GM21723 (cell line): ENCODE measurements around the gene FBXL5.
"Not testable (repeated sequence)": the region's sequence is repeated elsewhere in the genome, so short reads cannot be mapped to it uniquely, and the experiment has no call there.

Experiments used
- ATAC-seq: cut with Tn5 transposase; IDR thresholded peaks from one replicate; pipeline ENCODE4 v1.9.1; 2021; ENCODE audit warnings: mild to moderate bottlenecking, moderate library complexity; ENCODE audit not compliant: unreplicated experiment

Gene FBXL5

DNA sequence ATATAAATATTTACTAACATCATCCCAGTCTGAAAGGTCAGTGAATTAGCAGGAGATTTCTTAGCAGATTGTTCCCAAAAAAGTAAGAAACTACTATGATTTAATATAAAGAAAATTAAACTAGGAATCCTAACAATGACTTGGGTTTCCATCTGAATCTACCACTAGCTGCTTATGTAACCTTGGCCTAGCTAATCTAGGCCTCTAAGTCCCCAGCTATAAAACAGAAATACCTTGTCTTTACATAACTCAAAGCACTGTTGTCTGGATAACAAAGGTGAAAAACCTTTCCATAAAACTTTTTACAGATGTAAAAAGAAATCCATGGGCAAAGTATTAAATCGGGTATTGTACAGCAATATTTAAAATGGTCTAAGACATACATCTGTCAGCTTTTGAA lies 3.0 kb downstream of the FBXL5 start:
- ATAC-seq, result no peak

DNA sequence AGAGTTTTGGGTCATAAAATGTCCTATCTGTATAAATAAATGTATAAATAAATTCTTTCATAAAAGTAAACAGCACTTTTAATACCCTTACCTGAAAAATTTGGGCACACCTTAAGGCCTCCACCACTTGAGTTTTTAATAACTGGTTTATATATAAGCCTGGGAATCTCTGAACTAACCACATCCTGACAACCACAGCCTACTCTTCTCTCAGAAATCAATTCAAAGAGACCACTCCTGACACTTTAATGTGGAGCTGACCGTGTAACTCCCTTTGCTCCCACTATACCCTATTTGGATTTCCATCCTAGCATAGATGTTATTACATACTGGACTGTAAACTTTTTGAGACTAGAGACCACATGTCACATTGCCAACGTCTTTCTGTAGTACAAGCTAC lies 3.5 kb downstream of the FBXL5 start:
- no peak for ATAC-seq

DNA sequence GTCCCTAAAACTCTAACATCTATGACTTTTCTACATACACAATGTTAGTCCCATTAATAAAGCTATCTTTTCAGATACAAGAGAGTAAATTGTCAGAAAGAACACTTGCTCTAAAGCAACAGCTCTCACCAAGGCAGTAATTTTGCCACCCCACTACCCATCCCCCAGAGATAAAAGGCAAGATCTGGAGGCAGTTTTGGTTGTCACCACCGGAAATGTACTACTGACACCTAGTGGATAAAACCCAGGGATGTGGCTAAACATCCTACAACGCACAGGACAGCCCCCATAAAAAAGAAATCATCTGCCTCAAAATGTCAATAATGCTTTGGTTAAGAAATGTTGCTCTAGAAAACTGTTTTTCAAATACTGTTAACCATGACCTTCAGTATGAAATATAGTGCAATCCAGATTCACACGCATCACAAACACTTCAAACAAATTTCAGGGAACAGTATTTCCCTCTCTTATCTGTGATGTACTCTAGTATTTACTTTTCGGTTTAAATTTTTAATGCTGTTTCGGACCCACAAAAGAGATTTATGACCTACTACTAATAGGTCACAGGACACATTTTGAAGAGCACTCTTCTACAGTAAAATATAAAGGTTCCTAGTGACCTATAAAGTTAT lies 5.1 kb downstream of the FBXL5 start:
- ATAC-seq, result peak; percentile 46

DNA sequence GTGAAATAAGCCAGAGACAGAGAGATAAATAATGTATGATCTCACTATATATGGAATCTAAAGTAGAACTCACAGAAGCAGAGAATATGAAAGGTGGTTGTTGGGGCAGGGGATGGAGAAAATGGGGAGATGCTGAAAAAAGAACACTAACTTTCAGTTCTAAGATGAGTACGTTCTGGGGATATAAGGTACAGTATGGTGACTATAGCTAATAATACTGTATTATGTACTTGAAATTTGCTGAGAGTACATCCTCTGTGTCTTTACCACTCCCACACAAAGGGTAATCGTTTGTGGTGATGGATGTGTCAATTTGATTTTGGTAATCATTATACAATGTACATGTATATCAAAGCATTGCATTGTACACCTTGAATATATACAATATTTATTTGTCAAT lies 6.6 kb downstream of the FBXL5 start:
- ATAC-seq, result peak; percentile 31

DNA sequence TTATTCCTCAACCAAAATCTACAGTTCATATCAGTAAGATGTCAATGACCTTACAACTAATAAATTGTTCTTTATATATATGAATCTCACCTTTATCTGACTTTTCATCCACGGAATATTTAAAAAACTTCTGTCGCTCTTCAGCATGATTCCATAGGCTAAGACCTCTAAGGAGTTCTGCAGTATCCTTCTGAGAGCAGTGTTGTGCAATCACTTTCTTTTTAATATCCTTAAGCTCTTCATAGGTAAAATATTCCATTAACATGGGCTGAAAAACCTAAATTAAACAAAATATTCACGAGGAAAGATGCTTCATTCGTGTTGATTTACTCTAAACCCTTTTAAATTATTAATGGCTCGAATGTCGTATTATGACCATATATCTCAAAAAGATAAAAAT lies 16.7 kb downstream of the FBXL5 start:
- ATAC-seq, result no peak

DNA sequence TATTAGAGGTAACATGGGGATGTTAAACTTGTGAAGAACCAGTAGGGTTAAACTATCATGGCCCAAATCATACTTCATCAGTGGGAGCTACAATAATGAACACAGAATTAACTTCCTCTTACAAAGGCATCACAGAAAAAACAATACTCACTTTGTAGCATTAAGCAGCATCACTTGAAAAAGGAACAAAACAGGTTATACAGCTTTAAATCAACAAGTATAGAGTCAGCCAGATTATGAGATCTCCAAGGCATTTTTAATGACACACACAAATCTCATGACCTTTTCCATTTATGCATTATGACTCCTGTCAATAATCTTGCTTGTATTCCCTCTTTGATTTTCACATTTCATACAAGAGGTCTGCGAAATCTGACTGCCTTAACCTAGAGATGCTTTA lies 18.3 kb downstream of the FBXL5 start:
- no peak for ATAC-seq

DNA sequence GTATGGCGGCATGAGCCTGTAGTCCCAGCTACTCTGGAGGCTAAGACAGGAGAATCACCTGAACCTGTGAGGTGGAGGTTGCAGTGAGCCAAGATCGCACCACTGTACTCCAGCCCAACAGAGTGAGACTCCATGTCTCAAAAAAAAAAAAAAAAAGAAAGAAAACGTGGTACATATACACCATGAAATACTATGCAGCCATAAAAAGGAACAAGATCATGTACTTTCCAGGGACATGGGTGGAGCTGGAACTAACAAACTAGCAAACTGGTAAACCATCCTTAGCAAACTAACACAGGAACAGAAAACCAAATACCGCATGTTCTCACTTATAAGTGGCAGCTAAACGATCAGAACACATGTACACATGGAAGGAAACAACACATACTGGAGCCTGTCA lies 37.8 kb downstream of the FBXL5 start:
- not testable (repeated sequence) for ATAC-seq

DNA sequence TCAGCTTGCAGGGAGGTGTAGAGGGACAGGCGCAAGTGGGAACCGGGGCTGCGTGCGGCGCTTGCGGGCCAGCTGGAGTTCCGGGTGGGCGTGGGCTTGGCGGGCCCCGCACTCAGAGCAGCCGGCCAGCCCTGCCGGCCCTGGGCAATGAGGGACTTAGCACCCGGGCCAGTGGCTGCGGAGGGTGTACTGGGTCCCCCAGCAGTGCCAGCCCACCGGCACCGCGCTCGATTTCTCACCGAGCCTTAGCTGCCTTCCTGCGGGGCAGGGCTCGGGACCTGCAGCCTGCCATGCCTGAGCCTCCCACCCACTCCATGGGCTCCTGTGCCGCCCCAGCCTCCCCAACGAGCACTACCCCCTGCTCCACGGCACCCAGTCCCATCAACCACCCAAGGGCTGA lies 40.3 kb downstream of the FBXL5 start:
- ATAC-seq, result not testable (repeated sequence)

DNA sequence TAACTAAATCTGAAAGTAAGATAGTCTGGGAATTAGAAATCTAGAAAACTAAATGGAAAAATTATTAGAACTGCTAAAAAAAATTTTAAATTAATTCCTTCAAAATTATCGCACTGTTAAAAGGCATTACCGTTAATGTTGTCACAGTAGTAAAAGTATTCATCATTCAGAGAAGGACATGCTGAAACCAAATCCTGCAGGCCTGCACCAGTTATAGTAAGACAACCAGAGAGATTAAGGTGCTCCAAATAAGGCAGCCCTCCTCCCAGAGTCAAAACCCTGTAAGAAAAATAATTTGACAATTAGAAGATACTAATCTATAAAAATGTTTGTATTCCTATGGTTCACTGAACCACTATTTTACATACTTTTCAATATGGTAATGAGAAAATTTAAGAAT lies 43.0 kb downstream of the FBXL5 start:
- no peak for ATAC-seq

DNA sequence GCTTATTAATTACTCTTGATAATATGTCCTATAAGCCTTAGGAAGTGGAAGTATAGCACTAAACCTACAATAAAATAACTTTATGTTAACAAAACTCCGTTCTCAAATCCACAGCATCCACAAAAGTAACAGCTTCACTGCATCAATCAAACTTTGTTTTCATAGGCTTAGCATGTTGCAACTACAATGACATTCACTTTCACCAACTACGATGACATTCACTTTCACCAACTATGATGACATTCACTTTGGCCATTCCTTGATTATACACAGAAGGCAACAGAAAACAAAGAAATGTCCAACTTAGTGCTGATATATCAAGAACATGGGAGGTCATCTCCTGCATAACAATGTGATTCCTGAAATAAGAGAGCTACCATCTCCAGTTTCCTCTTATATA lies 44.3 kb downstream of the FBXL5 start:
- no peak for ATAC-seq

DNA sequence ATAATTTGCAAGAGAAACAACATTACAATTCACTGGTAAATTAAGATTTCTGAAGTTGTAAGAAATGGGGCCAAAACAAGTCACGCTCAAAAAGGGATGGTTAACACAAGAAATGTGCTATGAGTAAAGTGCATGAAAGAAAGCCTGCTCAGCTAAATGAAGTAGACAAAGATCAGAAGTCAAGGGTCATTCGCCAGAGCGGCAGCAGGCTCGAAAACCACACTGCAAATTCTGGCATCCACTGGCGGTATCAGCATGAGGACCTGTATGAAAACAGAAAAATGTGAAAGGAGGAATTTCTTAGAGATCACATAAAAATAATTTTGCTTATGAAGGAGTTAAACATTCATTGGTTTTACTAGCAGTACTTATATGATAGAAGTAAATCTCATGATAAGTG lies 49.6 kb downstream of the FBXL5 start:
- ATAC-seq, result no peak

DNA sequence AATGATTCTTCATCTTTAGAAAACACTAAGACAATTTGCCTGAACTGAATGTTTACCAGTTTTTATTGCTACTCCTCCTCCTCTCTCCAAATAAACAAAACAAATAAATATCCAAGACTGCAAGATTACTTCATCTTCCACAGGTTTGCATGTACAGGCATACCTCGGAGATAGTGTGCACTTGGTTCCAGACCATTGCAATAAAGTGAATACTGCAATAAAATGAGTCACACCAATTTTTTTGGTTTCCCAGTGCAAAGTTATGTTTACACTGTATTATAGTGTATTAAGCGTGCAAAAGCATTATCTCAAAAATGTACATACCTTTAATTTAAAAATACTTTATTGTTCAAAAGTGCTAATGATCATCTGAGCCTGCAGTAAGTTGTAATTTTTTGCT lies 53.3 kb downstream of the FBXL5 start:
- ATAC-seq, result no peak

DNA sequence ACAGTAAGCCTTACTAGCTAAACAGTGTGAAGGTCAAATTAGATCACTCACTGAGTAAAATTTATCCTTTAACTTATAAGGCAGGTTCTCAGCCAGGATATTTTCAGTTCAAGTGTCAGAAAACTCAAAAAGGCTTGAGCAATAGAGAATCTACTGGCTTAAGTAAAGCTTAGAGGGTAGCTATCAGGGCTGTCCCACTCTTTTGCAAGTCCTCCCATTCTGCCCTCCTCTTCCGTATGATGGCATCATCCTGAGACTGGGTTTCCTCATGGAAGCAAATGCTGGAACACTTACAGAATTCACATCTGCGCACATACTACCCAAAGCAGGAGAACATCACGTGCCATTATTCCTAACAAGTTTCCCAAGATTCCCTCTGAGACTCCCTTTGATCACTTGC lies 55.0 kb downstream of the FBXL5 start:
- no peak for ATAC-seq

DNA sequence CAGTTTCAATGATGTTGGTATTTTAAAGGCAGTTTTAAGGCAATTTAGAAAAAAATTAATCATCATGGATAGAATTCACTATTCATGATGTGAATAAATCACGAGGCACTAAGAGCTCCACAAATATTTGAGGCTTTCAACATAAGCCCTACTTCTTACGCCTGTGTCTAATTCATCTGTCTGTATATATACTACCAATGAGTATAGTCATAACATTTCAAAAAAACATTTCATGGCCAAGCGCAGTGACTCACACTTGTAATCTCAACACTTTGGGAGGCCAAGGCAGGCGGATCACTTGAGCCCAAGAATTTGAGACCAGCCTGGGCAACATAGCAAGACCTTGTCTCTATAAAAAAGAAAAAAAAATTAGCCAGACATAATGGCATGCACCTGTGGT lies 56.5 kb downstream of the FBXL5 start:
- no peak for ATAC-seq

DNA sequence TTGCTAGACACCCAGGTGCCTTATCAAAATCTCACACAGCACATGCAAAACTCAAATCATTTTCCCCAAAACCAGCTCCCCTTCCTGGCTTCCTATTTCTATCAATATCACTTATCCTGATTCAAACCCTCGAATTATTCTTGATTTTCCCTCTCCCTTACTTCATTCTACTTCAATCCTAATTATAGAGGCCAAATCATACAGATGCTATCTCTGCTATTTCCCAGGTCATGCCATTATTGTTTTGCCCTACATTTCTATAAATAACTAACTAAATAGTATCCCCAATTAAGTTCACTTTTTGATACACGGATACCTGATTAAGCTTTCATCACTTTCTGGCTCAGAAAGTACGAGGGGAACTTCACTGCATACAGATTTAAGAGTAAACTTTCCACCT lies 62.4 kb downstream of the FBXL5 start:
- ATAC-seq, result no peak

DNA sequence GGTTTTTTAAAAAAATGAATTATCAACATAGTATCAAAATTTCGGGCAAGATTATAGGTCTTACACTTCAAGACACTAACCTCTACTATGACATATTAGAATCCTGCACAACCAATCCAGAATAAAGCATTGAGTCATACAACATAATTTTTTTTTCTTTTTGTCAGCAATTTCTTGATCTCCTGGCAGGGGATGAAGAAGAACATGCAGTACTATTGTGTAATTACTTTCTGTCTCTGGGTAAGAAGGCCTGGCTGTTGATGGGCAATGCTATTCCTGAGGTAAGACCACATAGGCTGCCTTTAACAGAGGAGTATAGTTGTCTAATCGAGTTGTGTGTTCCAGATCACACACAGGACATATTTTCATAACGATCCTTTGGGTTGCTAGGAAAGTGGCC lies 67.5 kb downstream of the FBXL5 start:
- ATAC-seq, result no peak

DNA sequence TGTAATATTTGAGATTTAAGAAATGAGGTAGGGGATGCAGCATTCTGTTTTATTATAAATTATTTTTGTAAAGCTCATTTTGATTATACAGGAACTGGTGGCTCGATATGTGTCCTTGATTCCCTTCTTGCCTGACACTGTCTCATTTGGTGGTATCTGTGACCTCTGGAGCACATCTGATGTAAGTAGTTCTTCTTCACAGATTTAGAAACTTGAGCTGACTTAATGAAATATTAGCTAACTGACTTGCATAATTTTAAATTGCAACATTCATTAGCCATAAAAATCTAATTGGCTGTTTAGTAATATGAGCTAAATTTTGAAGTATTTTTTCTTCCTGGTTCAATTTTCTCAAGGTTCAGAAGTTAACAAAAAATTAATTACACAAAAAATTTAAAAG lies 69.1 kb downstream of the FBXL5 start:
- no peak for ATAC-seq

DNA sequence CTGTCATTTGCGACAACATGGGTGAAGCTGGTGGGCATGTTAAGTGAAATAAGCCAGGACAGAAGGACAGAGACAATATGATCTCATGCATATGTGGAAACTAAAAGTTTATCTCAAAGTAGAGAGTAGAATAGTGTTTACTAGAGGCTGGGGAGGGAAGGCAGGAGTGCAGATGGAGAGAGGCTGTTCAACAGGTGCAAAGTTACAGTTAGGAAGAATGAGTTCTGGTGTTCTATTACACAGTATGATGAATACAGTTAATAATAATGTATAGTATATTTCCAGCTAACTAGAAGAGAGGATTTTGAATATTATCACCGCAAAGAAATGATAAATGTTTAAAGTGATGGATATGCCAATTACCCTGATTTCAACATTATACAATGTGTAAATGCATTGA lies 69.8 kb downstream of the FBXL5 start:
- no peak for ATAC-seq

DNA sequence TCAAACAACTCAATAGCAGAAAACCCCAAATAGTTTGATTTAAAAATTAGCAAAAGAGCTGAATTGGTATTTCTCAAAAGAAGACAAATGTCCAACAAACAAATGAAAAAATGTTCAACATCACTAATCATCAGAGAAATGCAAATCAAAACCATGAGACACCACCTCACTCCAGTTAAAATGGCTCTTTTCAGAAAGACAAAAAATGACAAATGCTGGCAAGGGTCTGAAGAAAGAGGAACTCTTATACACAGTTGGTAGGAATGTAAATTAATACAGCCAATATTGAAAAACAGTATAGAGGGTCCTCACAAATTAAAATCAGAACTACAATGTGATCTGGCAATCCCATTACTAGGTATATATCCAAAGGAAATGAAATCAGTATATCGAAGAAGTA lies 70.4 kb downstream of the FBXL5 start:
- no peak for ATAC-seq

DNA sequence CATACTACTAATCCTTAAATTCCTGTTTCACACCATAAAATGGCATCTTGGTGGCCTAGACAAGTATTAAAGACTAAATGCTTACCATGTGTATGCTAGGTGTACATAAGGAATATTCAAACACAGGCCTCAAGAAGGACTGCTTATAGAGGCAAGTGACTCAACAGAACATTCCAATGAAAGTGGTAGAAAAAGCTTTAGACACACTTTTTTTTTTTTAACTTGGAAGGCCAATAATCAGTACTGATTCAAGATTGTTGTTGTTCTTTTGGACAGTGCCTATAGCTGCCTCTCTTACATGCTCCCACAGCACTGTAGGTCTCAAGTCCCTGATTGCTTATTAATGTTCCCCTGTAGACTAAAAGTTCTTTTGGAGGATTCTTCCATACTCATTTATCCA lies 77.6 kb downstream of the FBXL5 start:
- ATAC-seq, result no peak

DNA sequence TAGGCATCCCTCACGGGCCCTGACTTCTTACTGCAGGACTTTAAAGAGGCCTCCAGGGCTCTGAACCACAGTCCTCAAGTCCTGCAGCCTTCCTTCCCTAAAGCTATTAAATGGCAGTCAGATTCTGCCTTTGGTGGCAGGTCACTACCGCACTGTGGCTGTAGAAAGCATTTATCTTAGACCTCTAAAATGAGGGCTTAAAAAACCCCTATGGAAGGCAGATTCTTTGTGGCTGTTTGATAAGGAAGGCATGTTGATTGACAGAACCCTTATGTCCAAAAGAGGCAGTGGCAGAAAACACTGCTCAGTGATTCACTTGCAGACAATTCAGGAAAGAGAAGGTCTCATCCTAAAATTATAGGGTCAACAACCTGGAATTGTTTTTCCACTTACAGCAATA lies 79.2 kb downstream of the FBXL5 start:
- no peak for ATAC-seq

DNA sequence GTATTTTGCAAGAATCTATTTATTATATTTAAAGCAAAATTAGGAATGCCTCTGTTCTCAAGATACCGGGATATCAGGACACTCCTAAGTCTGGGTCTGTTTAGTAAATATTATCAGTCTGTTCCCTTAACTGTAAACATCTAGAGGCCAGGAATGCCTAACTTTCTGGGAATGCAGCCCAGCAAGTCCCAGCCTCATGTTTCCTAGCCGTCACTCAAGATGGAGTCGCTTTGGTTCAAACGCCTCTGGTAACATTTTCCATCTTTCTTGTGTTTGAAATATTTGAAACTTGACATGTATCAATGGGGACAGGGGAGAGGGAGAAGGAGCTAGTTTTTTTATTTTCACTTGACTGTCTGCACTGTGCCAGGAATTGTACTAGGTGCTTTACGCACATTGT lies 85.4 kb downstream of the FBXL5 start:
- ATAC-seq, result no peak

DNA sequence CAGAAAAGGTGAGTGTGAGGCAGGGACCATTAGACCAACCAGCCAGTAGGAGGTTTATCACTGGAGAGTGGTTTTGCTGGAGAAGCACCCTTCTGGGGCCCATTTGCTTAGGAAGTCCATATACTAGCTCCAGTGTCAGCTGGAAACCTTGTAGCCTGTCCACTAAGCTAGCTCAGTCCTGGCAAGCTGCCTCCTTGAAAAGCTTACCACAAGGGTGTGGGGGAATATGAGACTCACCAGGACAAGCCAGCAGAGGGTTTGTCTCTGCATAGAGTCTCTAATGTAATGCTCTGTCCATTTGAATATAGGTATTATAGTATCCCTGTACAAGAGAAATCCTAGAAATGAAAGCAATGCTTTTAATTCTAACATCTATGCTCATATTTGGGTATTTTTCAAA lies 86.3 kb downstream of the FBXL5 start:
- ATAC-seq, result no peak

DNA sequence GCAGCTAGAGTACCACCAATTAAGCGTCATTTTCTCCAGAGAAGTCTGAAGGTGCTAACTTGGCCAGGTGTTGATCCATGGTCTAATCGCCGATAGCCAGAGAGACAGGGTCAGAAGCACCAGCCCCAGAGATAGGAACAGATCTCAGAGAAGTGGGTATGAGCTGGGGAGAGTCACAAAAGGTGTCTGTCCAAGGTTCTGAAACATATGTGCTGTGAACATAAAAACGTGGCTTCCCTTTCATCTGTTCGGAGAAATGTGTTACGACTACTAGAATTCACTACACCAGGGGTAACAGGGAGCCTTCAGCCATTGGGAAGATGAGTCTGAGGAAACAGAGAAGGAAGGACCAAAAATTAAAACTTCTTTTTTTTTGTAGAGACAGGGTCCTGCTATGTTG lies 91.3 kb downstream of the FBXL5 start:
- ATAC-seq, result no peak
